CD4-positive, alpha-beta T cell treated with Interferon alpha-2 for 1 hour (primary cell): Measurements from ENCODE around the gene CEP170.

Experiments
- DNase-seq, 2 donors: peaks; one replicate each; pipeline ENCODE4 v3.0.0-alpha.2; 2020 to 2022

Gene CEP170

DNA sequence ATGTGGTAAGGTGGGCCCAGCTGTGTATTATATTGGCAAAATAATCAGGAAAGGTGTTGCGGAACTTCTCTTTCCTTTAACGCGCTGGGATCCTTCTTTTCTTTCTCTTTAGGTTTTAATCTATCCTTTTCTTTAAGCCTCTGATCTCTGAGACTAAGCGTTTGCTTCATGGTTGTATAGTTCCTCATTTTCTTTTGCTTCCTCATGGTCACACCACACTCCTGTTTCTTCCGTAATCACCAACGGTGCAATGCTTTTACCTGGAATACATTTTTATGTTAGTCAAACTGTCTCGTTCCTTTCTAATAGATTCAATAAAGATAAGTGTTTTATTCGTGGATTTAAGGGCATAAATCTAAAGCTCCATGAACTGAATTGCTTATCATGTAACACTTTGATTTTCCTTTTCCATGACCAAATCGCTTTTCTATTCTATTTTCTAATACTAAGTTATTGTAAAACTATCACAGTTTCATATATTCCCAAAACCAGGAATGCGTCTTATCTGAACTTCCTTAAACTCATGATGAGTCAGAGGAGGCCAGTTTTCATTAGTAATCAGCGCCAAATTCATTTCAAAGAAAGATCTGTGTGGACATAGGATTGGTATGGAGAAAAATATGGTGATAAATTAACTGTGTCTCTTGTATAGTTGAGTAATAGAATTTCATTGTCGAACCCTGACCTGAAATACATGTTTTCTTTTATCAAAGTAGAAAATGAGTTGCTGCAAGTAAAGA is 13.0 kb upstream of the CEP170 start:
- DNase-seq = no peak

DNA sequence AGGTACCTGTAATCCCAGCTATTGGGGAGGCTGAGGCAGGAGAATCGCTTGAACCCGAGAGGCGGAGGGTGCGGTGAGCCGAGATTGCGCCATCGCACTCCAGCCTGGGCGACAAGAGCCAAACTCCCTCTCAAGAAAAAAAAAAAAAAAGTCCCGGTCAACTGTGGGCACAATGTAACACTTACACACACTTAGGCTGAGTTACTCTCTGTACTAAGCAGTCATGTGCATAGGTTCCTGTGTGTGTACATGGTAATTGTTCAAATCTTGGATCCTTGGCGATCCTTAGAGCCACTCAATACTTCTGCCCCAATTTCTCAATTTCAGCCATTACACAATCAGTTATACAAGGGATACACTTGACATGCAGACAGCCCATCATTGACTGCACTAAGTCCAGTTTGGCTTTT is 12.4 kb upstream of the CEP170 start:
- DNase-seq = no peak

DNA sequence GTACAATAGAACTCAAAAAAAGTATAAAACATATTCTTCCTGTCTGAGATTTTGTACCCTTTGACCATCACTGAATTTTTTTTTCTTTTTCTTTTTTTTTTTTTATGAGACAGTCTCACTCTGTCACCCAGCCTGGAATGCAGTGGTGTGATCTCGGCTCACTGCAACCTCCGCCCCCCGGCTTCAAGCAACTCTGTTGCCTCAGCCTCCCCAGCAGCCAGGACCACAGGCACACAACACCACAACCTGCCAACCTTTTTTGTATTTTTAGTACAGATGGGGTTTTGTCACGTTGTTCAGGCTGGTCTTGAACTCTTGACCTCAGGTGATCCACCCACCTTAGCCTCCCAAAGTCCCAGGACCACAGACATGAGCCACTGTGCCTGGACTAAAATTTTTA is 11.2 kb upstream of the CEP170 start:
- DNase-seq = no peak

DNA sequence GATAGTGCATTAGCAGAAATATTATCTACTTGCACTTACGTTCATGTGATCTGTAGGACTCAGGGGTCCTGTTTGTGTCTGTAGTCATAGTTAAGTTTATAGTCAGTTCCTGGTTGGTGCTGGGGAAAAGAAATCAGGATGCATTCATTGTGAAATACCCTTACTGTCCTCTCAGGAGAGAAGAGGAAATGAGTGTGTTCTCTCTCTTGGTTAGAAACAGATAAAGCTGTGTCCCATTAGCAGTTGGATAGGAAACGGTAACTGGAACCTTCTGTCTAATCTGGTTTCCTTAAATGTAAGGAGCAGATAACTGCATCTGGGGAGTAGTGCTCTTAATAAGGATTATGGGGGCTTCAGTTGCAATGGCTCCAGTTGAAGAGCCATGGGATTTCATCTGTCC is 9.6 kb upstream of the CEP170 start:
- DNase-seq = no peak

DNA sequence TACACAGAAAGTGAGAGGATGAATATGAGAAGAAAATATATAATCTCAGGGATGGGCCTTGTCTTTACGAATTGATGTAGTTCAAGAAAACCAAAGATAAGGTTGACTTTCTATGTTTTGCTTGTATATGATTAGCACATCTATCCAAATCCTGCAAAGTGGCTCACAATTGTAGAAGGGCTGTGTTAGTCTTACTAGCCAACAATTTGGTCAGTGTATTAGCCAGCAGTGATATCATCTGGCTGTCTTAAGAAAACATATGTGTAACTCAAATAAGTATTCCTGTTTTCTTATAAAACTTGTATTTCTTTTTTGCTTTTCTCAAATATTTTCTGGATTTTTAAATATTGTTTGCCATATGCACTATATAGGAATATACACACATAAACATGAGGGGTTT is 6.3 kb upstream of the CEP170 start:
- DNase-seq = no peak

DNA sequence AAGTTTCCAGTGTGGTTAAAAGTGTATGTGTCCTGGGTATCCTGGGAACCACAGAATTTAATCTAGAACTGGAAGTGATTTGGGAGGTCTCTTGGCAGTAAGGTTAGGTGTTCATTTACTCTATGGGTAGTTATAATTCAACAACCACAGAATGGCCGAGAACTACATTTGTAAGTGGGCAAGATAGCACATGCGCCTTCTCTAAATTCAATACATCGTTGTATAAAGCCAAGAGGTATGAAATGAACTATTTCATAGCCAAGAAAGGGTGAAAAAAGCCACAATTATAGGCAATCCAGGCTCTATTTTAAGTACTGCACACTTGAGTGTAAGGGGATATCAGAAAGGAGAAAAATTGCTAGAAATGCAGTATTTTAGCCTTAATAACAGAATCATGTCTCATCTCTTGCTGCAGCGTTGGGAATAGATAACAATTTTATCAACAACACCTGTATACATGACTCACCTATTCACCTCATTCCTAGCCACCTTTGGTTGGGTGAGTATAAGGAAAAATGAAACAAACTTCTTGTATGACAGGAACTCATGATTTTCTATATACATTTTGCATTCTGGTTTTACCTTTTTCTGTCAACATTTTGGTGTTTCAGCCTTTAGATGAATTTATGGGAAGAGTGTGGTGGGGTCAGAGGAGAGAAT is 5.3 kb upstream of the CEP170 start:
- no peak for DNase-seq

DNA sequence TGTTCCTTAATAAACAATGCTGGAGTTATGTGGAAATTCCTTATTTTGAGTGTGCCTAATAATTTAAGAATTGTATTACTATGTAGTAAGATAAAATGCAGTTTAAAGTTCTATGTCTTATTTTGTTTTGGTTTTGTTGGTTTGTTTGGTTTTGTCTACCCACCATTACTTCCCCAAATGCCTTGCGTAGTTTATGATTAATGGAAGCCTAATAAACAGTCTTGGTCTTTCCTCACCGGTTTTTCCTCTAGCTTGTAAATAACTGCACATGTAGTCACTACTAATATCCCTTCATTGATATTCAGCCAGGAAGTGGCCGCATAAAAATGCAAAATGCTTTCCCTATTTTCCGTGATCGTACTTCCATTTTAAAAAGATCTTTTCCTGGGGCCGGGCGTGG is 3.6 kb upstream of the CEP170 start:
- DNase-seq = no peak

DNA sequence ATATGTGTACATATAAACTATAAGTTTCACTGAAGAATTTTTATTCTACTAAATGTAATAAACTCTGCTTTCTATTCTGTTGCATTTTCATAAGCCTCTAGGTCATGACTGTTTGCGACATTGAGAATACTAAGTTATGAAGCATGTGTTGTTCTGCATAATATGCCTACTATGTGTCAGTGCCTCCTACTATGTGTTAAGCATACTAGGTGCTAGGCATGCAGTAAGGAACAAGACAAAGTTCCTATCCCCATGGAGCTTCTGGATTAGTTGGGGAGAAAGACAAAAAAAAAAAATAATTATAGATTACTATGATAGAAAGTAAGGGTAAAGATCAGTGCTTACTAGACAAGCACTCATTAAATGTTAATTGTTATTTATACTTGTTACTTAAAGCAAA is 2.1 kb upstream of the CEP170 start:
- no peak for DNase-seq

DNA sequence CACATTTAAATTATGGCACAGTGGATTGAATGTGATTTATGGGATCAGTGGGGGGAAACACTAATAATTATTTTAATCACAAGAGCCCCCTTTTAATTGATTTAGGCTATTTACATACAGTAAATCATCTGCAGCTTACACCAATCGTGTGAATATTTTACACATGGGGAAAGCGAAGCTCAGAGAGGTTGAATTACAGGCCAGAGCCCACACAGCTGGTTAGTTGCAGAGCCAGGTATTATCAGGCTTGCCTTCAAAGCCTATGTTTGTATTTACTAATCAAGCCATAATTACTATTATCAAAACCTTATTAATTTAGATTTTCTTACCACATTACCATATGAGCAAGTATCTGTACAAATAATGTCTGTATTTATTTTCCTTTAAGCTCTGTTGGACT is 1.5 kb upstream of the CEP170 start:
- DNase-seq = no peak

DNA sequence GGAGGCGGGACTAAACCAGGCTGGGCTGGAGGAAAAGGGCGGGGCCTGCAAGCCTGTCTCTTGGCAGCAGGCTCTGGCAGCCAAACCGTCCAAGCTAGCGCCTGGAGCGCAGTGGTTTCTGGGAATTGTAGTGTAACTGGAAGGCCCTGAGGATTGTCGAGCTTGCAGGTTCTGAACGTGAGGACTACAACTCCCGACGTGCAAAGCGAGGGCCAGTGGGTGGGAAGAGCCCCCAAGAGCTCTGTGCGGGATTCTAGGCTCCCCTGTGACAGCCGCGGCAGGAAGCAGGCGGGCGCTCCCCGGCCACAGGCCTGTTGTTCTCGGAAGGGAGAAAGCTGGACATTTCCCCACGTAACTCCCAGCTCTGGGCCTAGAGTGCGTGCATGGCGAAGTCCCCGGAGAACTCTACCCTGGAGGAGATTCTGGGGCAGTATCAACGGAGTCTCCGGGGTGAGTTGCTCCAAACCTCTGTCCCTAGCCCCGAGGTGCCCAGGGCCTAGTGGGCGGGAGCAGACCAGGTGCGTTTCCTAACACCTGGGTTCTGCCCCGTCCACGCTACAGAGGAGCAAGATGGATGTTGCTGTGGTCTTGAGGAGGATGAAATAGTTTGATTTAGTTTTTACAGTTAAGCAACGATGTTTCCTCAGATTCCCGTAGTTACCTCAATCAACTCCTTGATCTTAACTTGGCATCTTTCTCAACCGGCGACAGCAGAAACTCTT is 871 bp upstream of the CEP170 start, which contains the start of gene SDCCAG8:
SDCCAG8 (plus strand) TSS at position 251 of the 722 bp plus-strand sequence; CDS start at position 384, 133 bp downstream.
- peak; percentile 97 for DNase-seq

DNA sequence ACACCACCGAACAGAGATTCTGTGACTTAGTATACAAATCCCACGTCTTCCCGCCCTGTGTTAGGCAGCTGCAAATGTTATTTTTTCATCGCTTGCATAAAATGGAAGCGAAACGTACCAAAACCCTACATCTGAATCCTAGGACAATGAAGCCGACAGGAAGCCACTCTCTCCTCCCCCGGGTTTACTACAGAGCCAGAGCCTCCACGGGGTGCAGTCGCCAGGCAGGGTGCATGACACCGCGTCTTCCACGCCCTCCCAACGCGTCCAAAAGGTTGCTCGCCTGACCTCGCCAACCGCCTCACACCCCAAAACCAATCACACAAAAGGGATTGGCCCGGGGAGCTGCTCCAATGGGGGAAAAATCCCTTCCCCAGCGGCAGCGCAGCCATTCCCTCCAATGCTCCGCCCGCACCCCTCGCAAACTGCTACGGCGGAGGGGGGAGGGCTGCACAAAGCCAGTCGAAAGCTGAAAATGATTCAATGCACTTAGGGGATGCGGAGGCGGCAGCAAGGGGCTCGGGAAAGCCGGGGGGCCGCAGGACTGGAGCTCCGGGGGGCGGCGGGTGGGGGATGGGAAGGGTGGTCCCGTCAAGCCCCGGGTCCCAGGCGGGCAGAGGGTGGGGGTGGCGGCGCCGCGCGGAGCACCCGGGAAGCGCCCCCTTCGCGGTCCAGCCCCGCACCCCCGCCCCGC is 701 bp downstream of the CEP170 start:
- DNase-seq = peak; percentile 51 to 57

DNA sequence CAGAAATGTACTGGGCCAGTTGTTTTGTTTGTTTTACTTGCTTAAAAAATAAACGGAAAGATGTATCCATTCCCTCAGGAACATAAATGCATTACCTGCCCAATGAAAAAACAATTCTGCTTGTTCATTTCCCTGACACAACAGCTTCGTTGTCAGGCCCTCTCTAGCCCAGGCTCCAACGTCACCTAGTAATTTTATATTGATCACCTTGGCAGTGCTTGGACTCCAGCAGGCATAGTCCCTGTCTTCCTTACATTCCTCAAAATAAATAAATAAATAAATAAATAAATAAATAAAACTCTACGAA is 1.2 kb downstream of the CEP170 start:
- no peak for DNase-seq

DNA sequence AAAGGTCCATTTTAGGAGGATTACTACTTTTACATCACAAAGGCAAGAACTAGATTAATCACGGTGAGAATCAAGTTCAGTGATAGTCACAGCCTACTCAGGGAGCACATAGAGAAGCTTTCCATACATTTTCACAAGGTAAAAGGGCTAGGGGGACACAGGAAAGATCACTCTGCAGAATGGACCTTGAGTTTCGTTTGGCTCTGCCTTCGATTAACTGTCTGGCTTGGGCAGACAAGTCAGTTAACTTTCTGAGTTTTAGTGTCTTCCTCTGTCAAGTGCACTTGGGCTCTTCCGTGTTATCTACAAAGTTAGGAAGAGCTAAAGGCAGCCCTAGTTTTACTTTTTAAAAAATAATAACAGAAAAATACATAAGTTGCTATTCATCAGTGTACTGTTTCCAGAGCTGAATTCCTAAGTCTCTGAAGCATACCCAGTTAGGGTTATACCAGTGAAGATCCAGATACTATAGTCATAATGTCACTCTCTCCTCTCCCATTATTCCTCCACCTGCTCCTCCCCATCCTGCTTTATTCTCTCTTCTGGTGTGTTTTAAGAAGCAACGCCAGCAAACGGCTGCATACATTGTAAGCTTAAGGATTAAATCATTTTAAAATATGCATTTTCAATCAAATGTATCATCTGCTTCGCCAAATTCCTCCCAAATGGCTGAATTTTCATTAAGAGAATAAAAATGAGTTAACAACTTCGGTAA is 1.7 kb downstream of the CEP170 start:
- no peak for DNase-seq

DNA sequence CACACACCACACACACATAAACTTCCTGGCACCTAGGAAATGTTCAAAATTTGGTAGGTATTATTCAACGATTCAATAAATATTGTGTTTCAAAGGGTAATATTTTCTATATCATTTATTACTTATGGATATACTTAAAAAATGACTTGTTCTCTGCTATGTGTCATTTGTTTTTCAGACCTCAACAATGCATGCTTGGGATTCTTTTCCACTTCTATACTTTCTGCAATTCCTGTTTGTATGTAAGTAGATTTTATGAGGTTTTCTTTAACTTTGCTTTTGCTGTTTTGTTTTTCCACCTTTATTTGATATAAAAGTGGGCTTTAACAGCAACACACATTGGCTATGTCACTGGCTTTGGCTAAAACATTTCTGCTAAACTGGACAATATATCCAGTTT is 3.5 kb downstream of the CEP170 start:
- no peak for DNase-seq

DNA sequence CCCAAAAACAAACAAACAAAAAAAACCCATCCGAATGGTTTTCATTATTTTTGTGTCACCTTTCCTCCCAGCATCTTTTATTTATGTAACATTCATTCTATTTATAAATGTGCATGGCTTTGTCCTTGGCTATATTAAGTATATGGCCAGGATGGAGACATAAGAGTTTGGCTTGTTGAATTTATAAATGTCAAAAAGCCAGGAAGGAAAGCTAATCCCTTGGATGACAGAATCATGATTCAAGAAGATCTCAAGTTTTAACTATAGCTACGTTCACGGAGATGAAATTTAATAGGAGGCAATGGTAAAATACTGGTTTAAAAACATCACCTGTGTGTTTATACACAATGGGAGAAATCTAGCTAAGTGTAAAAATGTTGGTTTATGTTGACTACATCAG is 5.0 kb downstream of the CEP170 start:
- DNase-seq = no peak

DNA sequence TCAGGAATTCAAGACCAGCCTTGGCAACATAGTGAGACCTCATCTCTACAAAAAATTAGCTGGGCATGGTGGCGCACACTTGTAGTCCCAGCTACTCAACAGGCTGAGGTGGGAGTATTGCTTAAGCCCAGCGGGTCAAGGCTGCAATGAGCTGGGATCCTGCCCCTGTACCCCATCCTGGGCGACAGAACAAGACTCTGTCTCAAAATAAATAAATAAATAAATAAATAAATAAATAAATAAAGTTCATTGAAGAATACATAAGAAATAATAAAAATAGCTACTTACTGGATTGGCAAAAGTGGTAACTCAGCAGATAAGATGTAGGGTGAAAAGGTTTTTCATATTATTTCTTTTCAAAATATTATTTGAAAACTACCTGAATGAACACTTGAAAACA is 5.9 kb downstream of the CEP170 start:
- no peak for DNase-seq

DNA sequence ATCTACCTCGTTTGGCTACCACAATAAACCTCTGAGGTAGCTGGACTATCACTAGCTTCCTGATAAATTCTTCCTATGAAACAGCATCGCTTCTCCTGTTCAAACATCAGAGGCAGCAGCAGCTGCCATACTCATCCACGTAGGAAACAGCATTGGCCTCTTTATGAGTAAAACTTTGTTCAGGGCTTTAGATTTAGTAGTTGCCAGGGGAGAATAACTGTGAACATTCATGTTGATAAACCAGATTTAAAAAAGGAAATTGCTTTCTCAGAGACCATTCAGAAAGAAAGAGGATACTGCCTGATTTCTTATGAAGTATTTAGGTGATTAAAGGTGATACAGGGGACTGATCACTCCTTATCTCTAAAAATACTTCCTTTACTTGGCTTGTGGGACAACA is 7.2 kb downstream of the CEP170 start:
- DNase-seq = no peak

DNA sequence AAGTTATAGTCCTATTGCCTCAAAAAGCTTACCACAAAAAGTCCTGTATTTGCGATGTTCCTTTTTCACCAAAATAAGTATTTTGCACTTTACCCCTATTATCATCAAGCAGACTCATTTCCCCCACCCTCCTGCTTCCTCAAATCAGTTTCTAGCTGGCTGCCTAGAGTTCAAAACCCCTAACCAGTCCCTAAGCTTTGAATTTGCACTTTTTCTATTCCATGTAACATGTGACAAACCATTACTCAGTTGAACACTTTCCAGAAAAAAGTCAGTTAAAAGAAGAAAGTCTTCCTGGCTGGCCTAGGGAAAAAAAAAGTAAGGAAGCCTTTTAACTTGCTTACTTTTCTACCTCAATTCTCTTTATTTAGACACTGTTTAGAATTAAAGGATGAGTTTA is 8.2 kb downstream of the CEP170 start:
- no peak for DNase-seq

DNA sequence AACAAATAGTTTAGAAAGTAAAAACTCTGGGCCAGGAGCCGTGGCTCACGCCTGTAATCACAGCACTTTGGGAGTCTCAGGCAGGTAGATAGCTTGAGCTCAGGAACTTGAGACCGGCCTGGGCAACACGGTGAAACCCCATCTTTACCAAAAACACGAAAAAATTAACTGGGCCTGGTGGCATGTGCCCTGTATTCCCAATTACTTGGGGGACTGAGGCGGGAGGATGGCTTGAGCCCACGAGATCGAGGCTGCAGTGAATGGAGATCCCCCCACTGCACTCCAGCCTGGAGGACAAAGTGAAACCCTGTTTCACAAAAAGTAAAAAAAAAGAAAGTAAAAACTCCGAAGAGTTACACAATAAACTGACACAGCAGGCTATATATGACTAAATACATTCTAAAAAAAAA is 10.6 kb downstream of the CEP170 start:
- no peak for DNase-seq

DNA sequence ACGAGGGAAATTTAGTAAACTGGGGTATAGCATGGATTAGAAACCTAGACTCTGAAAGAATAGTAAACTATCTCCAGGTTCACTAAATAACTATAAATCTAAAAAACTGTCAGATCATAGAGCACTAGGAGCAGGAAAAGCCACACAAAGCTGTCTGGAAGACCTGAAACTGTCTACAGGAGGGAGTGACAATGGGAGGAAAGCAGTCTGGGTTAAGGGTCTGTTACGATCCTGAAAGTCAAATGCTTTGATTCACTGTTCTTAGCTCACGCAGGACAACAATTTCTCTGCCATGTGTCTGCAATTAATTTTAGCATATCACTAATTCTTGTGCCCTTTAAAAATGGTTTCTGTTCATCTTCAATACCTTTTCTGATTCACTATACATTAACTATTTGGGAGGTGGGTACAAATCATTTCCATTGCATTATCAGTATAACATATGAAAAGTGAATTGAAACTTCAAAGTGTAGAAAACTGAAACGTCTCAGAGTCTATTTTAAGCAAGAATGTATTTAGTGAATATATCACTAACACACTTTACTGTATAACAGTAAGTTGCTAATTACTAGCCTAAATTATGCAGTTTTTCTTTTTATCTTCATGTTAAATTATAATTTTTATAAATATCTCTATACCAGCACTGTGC is 18.4 kb downstream of the CEP170 start:
- no peak for DNase-seq

DNA sequence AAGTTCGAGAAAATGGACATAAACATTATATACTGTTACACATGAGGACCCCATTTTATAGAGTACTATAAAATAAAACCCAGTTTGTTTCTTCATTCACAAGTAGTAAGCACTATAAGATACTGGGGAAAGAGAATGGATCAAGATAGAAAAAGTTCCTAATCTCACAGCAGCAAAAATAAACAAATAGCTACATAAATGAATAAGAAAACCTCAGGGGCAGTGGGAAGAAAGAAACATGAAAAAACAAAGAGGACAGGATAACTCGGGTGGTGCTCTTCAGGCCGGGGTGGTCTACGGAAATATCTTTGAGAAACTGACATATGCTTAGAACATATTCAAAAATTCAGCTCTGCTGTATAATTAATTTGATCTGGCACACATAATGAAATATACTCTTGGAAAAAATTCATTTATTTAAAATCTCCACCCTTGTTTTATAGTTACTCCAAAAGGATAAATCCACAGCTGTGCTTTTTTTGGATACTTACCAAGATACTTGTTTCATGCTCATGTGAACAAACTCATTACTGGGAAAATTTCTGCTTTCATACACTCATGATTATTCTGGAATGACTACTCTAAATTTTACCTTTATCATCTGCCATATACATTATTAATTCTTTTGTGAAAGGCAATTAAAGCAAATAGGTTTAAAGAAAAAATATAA is 20.0 kb downstream of the CEP170 start:
- no peak for DNase-seq

DNA sequence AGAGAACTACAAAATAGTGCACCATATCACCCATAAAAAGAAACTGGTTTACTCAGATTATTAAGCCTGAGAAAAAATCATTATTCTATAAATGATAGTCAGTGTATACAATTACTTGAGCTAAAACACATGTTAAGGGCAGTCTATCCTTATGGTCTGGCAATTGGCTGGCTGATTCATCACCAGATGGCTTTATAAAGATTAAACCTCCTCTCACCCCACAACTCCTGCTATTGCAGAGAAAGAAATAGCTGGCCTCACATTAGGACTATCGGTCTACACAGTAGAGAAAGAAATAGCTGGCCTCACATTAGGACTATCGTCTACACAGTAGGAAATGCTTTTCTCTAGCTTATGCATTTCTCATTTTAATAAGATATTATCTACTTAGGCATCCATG is 21.2 kb downstream of the CEP170 start:
- DNase-seq = no peak
